Astrocyte of the spinal cord (primary cell): Measurements from ENCODE around the gene PNPLA2.
A peak's percentile ranks its signal among the peaks of the same experiment; 100 is the strongest.

Experiments
- DNase-seq: peaks from one replicate; pipeline ENCODE4 v3.0.0; 2011; ENCODE audit warnings: low read depth, low spot score
- H3K4me3 ChIP-seq: 2 replicates; pipeline ENCODE4 v1.5.1; 2011; ENCODE audit warnings: low read depth, mild to moderate bottlenecking, low read length, moderate library complexity
- CTCF ChIP-seq: IDR thresholded peaks from 2 replicates; pipeline ENCODE4 v1.5.1; 2012; ENCODE audit warnings: low read depth, mild to moderate bottlenecking, low read length, inconsistent platforms
- in situ Hi-C: cut with HindIII; loops from 2 replicates; pipeline ENCODE4 v1.10.0; 2017; ENCODE audit warnings: low sequenced_read_pairs

Gene PNPLA2

GRCh38 chr11:847876-848275, 29.2 kb downstream of the PNPLA2 start:
- in situ Hi-C loops, result no loop called here
- no peak for TF ChIP-seq CTCF
- no peak for DNase-seq
- H3K4me3 ChIP-seq, result no peak overlapping the region

GRCh38 chr11:848380-848931, 29.7 kb downstream of the PNPLA2 start:
- no peak for DNase-seq
- H3K4me3 ChIP-seq, result no peak overlapping the region
- in situ Hi-C loops, result no loop called here
- TF ChIP-seq CTCF, result peak; percentile 97

- DNase-seq, result no peak
- H3K4me3 ChIP-seq, result peak overlapping the region; percentile 44
- no peak for TF ChIP-seq CTCF
- in situ Hi-C loops, result no loop called here
Measured at GRCh38 chr11:849104-849824, 30.6 kb downstream of the PNPLA2 start.

DNA sequence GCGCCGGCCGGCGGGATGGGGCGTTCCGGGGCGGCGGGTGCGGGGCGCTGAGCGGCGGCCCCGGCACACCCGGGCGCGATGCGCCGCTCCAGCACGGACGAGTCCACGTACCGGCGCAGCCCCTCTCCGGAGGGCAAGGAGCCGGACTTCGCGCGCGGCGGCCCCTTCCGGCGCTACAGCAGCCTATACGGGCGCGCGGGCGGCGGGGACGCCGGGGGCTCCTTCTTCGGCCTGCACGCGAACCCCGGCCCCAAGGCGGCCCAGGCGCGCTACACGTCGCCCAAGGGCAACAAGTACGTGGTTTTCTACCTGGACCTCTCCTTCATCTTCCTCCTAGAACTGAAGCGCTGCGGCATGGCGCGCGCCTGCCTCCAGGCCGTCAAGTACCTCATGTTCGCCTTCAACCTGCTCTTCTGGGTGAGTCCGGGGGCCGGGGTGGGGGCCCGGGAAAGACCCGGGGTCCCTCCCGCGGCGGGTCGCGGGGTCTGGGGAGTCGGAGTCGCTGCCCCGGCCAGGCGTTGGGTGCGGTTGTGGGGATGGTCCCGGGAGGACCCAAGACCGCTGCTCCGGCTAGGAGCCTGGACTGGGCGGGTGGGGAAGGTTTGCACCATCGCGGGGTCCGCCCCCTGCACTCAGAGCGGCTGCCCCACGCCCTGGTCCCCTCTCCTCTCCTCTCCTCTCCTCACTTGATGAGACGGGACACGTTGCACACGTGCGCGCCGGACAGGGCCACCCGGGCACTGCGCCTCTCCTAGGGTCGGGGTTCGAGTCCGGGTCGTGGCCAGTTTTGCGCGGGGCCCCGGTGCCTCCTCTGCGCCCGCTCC, 31.4 kb downstream of the PNPLA2 start:
- in situ Hi-C loops, result no loop called here
- TF ChIP-seq CTCF, result no peak
- peak overlapping the region; percentile 44 for H3K4me3 ChIP-seq
- no peak for DNase-seq

- H3K4me3 ChIP-seq, result peak overlapping the region; percentile 44
- in situ Hi-C loops, result no loop called here
- DNase-seq, result no peak
- TF ChIP-seq CTCF, result peak; percentile 28
Measured at GRCh38 chr11:850775-851763, 32.4 kb downstream of the PNPLA2 start.

DNA sequence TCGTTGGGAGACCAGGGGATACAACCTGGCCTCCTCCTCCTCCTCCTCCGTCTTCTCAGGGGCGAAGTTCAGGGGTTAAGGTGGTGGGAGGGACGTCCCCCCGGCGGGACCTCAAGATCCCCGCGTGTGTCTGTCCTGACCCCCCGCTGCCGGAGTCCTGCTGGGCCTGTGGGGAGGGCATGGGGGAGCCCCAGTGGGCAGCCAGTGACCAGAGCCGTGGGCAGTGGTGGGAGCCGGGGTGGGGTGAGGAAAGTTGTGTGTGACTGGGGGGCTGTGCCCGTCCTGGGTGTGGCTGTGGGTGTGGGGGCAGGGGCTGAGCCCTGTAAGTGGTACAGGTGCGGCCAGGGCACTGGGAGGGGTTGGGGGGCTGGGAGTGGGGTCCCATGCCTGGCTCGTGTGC, 34.0 kb downstream of the PNPLA2 start:
- no peak for DNase-seq
- in situ Hi-C loops, result no loop called here
- no peak overlapping the region for H3K4me3 ChIP-seq

More for the DNA sequence above, 34.0 kb downstream of the PNPLA2 start:
- no peak for TF ChIP-seq CTCF
